GM12873 (cell line): ENCODE measurements around the gene PNMA8C.

Experiments used
- CTCF ChIP-seq: IDR thresholded peaks from 2 replicates; pipeline ENCODE4 v1.5.1; 2012; ENCODE audit warnings: low read depth, mild to moderate bottlenecking, moderate library complexity, low read length, control low read depth; ENCODE audit not compliant: insufficient read depth; ENCODE audit errors: missing control alignments

PNMA8C gene

GRCh38 chr19:46454244-46454643 lies 25.5 kb upstream of the PNMA8C start:
- no peak for TF ChIP-seq CTCF

- no peak for TF ChIP-seq CTCF
Observed at GRCh38 chr19:46453661-46454060, 24.9 kb upstream of the PNMA8C start.

GRCh38 chr19:46452186-46452585 lies 23.4 kb upstream of the PNMA8C start:
- TF ChIP-seq CTCF, result no peak

GRCh38 chr19:46451352-46451751 lies 22.6 kb upstream of the PNMA8C start:
- TF ChIP-seq CTCF, result no peak

GRCh38 chr19:46450737-46451136 lies 22.0 kb upstream of the PNMA8C start:
- no peak for TF ChIP-seq CTCF

GRCh38 chr19:46449228-46449627 lies 20.5 kb upstream of the PNMA8C start:
- TF ChIP-seq CTCF, result no peak

- TF ChIP-seq CTCF, result no peak
Observed at GRCh38 chr19:46448601-46449000, 19.9 kb upstream of the PNMA8C start.

GRCh38 chr19:46447824-46448223 lies 19.1 kb upstream of the PNMA8C start:
- no peak for TF ChIP-seq CTCF
